Fibroblast of upper back skin (primary cell): ENCODE measurements around the gene SDS.
"Not testable (repeated sequence)": the region's sequence is repeated elsewhere in the genome, so short reads cannot be mapped to it uniquely, and the experiment has no call there.

Source experiments
- DNase-seq: peaks from one replicate; pipeline ENCODE4 v3.0.0-alpha.2; 2013

SDS gene

DNA sequence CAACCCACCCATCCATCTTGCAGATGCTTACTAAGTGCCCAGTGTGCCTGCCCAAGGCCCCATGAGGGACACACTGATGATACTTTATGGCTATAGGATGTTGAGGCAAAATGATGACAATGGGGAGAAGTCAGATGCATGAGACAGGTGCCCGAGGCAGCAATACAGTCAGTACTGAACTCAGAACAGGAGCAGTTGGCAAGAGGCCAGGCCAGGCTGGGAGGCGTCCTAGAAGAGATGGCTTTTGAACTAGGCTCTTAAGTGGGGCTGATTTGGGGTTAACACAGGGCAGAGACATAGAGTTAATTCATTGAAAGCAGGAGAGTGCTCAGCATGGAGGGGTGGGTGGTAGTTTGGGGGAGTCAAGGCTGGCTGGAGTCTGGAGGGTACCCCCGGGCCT lies 29.7 kb downstream of the SDS start:
- no peak for DNase-seq

DNA sequence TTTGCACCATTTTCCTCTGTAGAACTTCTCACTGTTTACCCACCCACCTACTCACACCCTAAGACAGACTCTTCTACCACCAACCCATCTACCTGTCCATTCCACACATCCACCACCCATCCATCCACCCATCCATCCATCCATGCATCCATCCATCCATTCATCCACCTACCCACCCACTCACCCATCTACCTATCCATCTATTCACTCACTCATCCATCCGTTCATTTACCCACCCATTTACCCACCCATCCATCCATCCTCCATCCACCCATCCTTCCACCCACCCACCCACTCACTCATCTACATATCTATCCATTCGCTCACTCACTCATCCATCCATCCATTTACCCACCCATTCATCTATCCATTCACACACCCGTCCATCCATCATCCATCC lies 30.2 kb downstream of the SDS start:
- DNase-seq: no peak

- DNase-seq: no peak
These were observed 31.3 kb downstream of the SDS start for GRCh38 chr12:113372371-113372770.

GRCh38 chr12:113371808-113372207 lies 31.9 kb downstream of the SDS start:
- no peak for DNase-seq

GRCh38 chr12:113370923-113371682 lies 32.6 kb downstream of the SDS start:
- DNase-seq: no peak

GRCh38 chr12:113369391-113369985 lies 34.2 kb downstream of the SDS start:
- no peak for DNase-seq

DNA sequence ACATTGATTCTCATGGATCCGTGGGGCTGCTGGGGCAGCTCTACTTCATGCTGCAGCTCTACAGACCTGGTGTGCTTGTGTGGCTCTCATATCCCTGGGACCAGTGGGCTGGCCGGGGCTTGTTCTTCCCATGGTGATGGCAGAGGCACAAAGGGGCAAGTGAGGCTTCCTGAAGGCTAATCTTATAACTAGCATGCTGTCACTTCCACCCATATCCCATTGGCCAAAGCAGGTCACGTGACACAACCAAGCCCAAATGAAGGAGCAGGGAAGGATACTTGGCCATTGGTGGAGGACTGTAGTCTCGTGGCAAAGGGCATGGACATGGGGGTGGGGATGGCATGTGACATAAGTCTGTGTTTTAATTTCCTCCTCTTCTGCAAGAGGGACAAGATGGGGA lies 35.4 kb downstream of the SDS start:
- no peak for DNase-seq

DNA sequence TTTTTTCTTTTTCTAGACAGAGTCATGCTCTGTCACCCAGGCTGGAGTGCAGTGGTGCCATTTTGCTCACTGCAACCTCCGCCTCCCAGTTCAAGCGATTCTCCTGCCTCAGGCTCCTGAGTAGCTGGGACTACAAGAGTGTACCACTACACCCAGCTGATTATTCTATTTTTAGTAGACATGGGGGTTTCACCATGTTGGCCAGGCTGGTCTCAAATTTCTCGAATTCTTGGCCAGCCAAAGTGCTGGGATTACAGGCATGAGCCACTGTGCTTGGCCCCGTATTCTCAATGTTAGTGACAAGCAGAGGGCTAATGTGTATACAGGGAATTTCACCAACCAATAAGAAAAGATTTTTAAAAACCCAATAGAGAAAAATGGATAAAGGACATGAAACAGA lies 36.9 kb downstream of the SDS start:
- no peak for DNase-seq

DNA sequence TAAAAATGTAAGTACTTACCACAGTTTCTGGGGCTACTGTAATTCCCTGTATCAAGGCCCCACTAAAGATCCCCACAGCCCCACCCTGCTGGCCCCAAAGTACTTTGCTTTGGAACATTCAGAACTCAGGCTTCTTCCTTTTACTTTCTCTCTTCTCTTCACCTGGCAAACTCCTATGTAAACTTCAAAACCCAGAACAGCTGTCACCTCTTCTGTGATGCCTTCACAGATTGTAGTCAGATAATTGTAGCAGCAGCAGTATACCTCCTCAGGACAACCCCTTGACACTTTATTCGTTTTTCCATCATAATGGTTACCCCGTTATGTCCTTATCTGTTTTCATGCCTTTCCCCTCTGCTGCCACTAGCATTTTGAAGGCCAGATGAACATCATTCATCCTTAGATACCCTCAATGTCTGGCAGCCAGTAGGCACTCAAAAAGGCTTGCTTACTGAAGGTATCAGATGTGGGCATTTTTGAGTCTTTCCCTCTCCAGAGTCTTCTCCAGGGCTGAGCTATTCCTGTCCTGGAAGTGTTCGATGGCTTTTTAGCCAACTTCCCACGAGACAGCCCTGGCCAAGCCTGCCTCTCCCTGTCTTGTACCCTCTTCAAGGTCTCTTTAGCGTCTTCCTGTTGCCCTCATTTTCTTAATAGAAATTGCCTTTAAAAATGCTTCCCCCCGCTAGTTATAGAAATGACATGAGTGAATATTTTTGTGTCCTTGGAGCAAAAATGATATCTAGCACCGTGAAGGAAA lies 37.9 kb downstream of the SDS start:
- DNase-seq: no peak

DNA sequence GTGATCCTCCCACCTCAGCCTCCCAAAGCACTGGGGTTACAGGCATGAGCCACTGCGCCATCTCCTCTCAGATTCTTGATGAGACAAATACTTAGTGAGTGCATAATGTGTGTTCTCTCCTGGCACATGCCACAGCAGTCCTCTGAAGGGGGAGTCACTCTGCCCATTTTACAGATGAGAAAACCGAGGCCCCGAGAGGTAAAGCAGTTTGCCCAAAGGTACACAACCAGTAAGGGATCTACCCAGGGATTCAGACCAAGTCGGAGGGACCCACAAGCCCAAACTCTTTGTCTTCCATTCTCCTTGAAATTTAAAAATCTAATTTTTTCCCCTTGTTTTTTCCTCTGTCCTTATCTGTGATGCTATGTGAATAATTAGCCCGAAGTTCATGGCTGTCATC lies 39.0 kb downstream of the SDS start:
- no peak for DNase-seq

GRCh38 chr12:113361574-113362370 lies 41.9 kb downstream of the SDS start:
- DNase-seq: no peak

DNA sequence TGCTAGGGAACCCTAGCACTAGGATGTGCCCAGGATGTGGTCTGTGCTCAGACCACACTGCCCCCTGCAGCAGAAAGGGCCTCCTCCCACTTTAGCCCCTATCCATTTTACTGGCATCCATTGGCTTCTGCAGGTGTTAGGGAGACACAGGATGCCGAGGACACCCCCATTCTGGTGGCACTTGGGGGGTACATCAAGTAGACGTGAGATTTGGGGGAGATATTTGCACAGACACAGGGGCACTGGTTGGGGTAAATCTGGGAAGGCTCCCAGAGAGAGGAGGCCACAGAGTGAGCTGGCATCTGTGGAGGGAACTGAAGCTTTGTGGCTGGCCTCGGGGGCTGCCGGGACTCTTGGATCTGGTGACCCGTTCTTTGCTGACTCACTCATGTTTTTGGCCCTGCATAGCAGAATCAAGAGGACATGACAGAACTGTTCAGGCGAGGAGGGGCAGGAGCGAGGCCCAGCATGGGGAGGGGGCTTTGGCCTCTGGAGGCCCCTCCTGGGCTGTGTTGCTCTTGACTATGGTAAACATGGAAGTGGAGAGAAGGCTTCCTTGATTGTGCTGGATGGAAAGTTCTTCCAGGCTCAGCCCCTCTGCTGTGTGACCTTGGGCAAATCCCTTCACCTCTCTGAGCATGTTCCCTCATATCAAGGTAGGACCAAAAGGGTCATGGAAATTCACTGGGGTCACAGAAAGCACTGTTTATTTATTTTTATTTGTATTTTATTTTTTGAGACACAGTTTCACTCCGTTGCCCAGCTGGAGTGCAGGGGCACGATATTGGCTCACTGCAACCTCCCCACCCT lies 43.5 kb downstream of the SDS start:
- no peak for DNase-seq

DNA sequence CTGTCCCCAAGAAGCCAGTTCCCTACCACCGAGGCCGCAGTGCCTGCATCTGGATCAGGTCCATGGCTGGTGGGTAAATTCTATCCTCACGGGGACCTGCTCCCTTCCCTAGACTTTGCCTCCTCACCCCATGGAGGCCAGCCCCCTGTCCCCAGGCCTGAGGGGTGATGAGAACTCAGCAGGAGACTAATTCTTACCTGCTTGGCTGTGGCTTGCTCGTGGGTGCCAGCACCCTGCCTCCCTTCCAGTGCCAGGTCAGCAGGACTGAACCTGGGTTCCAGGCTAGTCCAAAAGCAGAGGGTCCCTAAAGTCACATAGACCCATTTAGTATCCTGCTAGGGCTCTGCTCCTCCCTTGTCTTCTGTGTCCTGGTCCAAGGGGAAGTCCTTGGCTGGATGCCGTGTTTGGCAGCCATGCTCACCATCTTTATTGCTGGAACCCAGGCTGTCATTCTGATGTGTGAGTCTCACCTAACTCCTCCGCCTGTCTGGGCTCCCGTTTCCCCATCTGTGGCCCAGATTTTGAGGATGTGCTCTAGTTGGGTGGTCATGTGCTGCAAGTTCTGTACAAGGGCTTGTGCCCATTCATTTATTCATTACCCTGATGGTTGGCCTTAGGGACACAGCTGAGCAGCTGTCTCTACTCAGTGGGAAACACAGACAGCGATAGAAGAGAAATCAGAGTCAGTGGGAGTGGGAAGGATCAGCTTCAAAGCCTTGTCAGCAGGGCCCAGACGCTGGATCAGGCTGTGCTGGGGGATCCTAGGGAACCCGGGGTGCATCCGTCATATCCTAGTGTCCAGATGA lies 44.4 kb downstream of the SDS start:
- peak; percentile 32 for DNase-seq

GRCh38 chr12:113358381-113359132 lies 45.1 kb downstream of the SDS start, which contains the start of gene PLBD2:
Gene PLBD2, plus strand, starts transcription at chr12:113358587. Its CDS starts 14 bp downstream, at chr12:113358601.
- DNase-seq: peak; percentile 93

DNA sequence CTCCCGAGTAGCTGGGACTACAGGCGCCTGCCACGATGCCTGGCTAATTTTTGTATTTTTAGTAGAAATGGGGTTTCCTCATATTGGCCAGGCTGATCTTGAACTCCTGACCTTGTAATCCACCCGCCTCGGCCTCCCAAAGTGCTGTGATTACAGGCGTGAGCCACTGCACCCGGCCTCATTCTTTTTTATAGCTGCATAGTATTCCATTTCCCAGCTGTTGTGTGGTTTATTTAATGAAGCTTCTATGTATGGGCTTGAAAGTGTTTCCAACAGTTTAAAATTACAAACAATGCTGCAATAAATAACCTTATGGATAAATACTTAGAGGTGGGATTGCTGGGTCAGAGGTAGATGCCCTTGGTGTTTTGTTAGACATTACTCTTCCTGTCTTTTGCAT lies 49.5 kb downstream of the SDS start:
- DNase-seq: not testable (repeated sequence)

- no peak for DNase-seq
These were observed 52.6 kb downstream of the SDS start for GRCh38 chr12:113351089-113351488.

- no peak for DNase-seq
These were observed 54.7 kb downstream of the SDS start for GRCh38 chr12:113348849-113349536.

GRCh38 chr12:113347892-113348291 lies 55.8 kb downstream of the SDS start:
- DNase-seq: no peak

DNA sequence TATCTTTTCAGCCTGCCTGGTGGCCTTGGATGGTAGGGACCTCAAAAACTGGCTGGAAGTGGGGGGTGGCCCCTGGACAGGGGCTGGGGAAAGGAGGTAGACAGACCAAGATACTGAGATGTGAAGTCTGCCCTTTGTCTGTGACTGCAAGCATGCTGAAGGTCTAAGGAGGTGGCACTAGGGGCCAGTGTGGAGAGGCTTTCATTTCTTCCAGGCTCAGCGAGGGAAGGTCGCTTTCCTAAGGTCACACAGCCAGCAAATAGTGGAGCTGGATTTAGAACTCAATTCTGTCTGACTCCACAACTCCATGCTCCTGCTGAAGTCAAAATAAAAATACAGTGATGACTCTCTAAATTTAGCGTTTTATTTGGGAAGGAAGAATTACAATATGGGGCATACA lies 56.6 kb downstream of the SDS start:
- no peak for DNase-seq

DNA sequence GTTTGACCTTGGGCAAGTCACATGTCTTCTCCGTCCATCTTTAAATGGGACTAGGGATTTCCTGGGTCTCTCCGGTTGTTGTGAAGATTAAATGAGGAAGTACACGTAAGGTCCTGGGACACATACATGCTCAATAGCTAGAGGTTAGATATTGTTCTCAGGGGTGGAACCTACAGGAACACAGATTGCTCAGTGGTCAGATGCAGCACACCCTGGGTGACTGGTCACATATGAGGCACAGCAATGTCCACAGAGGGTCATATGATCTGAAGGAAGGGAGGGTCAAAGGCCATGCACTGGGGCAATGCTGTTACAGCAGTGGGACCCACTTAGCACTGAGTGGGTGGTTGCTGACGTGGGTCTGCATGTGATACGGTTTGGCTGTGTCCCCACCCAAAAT lies 57.3 kb downstream of the SDS start:
- no peak for DNase-seq
